NCI-H82 treated with DMSO at 0.1 percent for 48 hours (cell line): Measurements from ENCODE around the gene CCR6.

Experiments used
- DNase-seq: peaks from one replicate; lab custom pipeline; 2025; ENCODE audit not compliant: unreplicated experiment; lab: John Stamatoyannopoulos, UW

Gene CCR6

GRCh38 chr6:167119670-167120582, 3.0 kb upstream of the CCR6 start:
- DNase-seq, result no peak

GRCh38 chr6:167120583-167120903, 2.4 kb upstream of the CCR6 start:
- DNase-seq, result no peak

- DNase-seq, result no peak
Measured at GRCh38 chr6:167121335-167121841, 1.5 kb upstream of the CCR6 start.

GRCh38 chr6:167122041-167122826, 662 bp upstream of the CCR6 start:
- no peak for DNase-seq

- no peak for DNase-seq
Measured at GRCh38 chr6:167124753-167125152, 1.9 kb downstream of the CCR6 start.

GRCh38 chr6:167125410-167125809, 2.5 kb downstream of the CCR6 start:
- no peak for DNase-seq

GRCh38 chr6:167125855-167126349, 3.0 kb downstream of the CCR6 start:
- DNase-seq, result no peak

GRCh38 chr6:167127785-167128531, 5.1 kb downstream of the CCR6 start:
- no peak for DNase-seq

- no peak for DNase-seq
Measured at GRCh38 chr6:167129159-167129558, 6.3 kb downstream of the CCR6 start.

- DNase-seq, result no peak
Measured at GRCh38 chr6:167129562-167129961, 6.7 kb downstream of the CCR6 start.

GRCh38 chr6:167130008-167130677, 7.2 kb downstream of the CCR6 start:
- no peak for DNase-seq

- DNase-seq, result no peak
Measured at GRCh38 chr6:167130712-167131684, 8.1 kb downstream of the CCR6 start.

GRCh38 chr6:167134448-167135328, 11.8 kb downstream of the CCR6 start:
- no peak for DNase-seq

GRCh38 chr6:167136376-167136775, 13.5 kb downstream of the CCR6 start:
- DNase-seq, result no peak

GRCh38 chr6:167137081-167137480, 14.2 kb downstream of the CCR6 start:
- DNase-seq, result no peak

- DNase-seq, result no peak
Measured at GRCh38 chr6:167137881-167138280, 15.0 kb downstream of the CCR6 start.

GRCh38 chr6:167139761-167140160, 16.9 kb downstream of the CCR6 start:
- no peak for DNase-seq
